HL-60 (cell line): Measurements from ENCODE around the gene BCL2.

Experiments used
- DNase-seq, 2 experiments: peaks; one replicate each; pipeline ENCODE4 v3.0.0-alpha.2; 2010 to 2020; ENCODE audit warnings: low read depth in 1 of 2, low spot score in 1 of 2
- H3K27ac ChIP-seq: fragments of 250-450 bp; sonication (Bioruptor Pico); replicated peaks from 2 replicates; pipeline ENCODE4 v1.5.1; 2020; ENCODE audit warnings: mild to moderate bottlenecking, moderate library complexity
- H3K27me3 ChIP-seq: fragments of 250-450 bp; sonication (Bioruptor Pico); 2 replicates; pipeline ENCODE4 v1.5.1; 2021; ENCODE audit warnings: mild to moderate bottlenecking, moderate library complexity; ENCODE audit not compliant: insufficient read depth, poor library complexity, severe bottlenecking
- H3K4me3 ChIP-seq: replicated peaks from 2 replicates; pipeline ENCODE4 v1.5.1; 2011; ENCODE audit warnings: mild to moderate bottlenecking, control low read depth, low read length; ENCODE audit not compliant: insufficient read depth
- CTCF ChIP-seq: IDR thresholded peaks from one replicate; pipeline ENCODE4 v1.5.1; 2011; ENCODE audit warnings: low read length, control low read depth, inconsistent platforms; ENCODE audit not compliant: insufficient read depth
- GABPA ChIP-seq: IDR thresholded peaks from 2 replicates; pipeline ENCODE4 v1.6.1; 2012; ENCODE audit warnings: low read depth
- POLR2AphosphoS5 ChIP-seq: IDR thresholded peaks from 2 replicates; pipeline ENCODE4 v1.6.1; 2012; ENCODE audit warnings: low read depth
- REST ChIP-seq: IDR thresholded peaks from 2 replicates; pipeline ENCODE4 v1.6.1; 2012; ENCODE audit warnings: low read depth; ENCODE audit not compliant: insufficient replicate concordance
- SPI1 ChIP-seq: IDR thresholded peaks from 2 replicates; pipeline ENCODE4 v1.6.1; 2012; ENCODE audit warnings: low read depth, mild to moderate bottlenecking, borderline replicate concordance

BCL2 gene

GRCh38 chr18:63314062-63314790 is 5.3 kb downstream of the BCL2 start:
- Histone ChIP-seq H3K4me3 (no peak overlapping the region), H3K27me3 (no peaks in the 10 kb centered on the region), H3K27ac (no peak overlapping the region)
- no peak for DNase-seq
- no peak for TF ChIP-seq GABPA
- TF ChIP-seq SPI1: no peak; the same call in 1 of the 2 replicates
- no peak for TF ChIP-seq REST
- TF ChIP-seq CTCF: no peak
- TF ChIP-seq POLR2AphosphoS5: no peak

- Histone ChIP-seq H3K4me3 (no peak overlapping the region), H3K27ac (no peak overlapping the region), H3K27me3 (no peaks in the 10 kb centered on the region)
- TF ChIP-seq GABPA (no peak), CTCF (no peak), SPI1 (no peak), POLR2AphosphoS5 (no peak), REST (no peak)
- no peak for DNase-seq
These were observed 6.1 kb downstream of the BCL2 start for GRCh38 chr18:63313396-63313917.

GRCh38 chr18:63312737-63313395 is 6.7 kb downstream of the BCL2 start:
- Histone ChIP-seq H3K27ac (no peak overlapping the region), H3K27me3 (no peaks in the 10 kb centered on the region), H3K4me3 (no peak overlapping the region)
- no peak for TF ChIP-seq POLR2AphosphoS5
- no peak for TF ChIP-seq SPI1
- TF ChIP-seq GABPA: no peak
- no peak for TF ChIP-seq CTCF
- no peak for TF ChIP-seq REST
- no peak for DNase-seq
